Hepatocyte (in vitro differentiated cells): ENCODE measurements around the gene GBP5.

Experiments used
- CTCF ChIP-seq: fragments of 200-600 bp; sonication (generic); IDR thresholded peaks from 2 replicates; pipeline ENCODE4 v1.5.1; 2016; ENCODE audit warnings: antibody characterized with exemption, mild to moderate bottlenecking; ENCODE audit not compliant: poor library complexity
- EZH2 ChIP-seq: fragments of 200-600 bp; sonication (generic); IDR thresholded peaks from 2 replicates; pipeline ENCODE4 v1.6.1; 2016; ENCODE audit warnings: antibody characterized with exemption, mild to moderate bottlenecking, borderline replicate concordance
- EZH2phosphoT487 ChIP-seq: fragments of 200-600 bp; sonication (generic); IDR thresholded peaks from one replicate; pipeline ENCODE4 v1.6.1; 2018; ENCODE audit warnings: antibody characterized with exemption, mild to moderate bottlenecking, low read depth, moderate library complexity; ENCODE audit not compliant: unreplicated experiment, severe bottlenecking

DNA sequence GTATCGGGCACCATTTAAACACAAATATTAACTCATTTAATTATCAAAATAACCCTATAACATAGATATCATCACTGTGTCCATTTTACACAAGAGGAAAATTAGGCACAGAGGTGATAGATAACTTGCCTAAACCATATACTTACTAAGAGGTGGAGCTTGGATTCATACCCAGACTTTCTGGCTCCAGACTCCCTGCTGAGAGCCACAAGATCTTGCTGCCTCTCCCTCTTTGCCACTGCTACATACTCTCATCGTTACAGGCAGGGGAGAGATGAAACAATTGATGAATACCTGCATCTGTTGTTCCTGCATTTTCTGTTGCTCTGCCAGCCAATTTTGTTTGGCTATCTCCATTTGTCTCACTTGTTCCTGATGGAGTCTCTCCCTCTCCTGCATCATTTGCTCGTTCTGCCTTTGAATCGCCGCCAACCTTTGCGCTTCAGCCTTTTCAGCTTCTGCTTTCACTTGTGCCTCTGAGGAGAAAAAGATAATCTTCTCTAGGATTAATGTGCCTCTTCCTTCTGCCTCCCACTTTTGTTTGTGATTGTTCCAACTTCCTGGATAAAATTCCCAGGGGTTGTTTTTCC lies 10.6 kb downstream of the GBP5 start:
- TF ChIP-seq CTCF: no peak
- TF ChIP-seq EZH2phosphoT487: no peak
- TF ChIP-seq EZH2: no peak
